Body of pancreas (tissue), 4 donors: ENCODE results near the gene DAPK2. TPM values are rescaled to one million over a fixed set of nuclear protein-coding genes. Genes with fewer than 3 reads are reported as not detected.
"Not testable (repeated sequence)": the region's sequence is repeated elsewhere in the genome, so short reads cannot be mapped to it uniquely, and the experiment has no call there.

Experiments
- ATAC-seq: fragments of 150-250 bp; one replicate; pipeline ENCODE4 v1.9.1; 2016
- DNase-seq, 4 donors: peaks; one replicate each; pipeline ENCODE4 v3.0.0-alpha.2; 2019
- H3K27ac ChIP-seq, 4 donors: fragments of 200-600 bp; sonication (generic); 1 replicate in 3 of 4; 2 replicates in 1 of 4; pipeline versions ENCODE4 v1.5.1 to v1.6.1; 2016 to 2019; ENCODE audit warnings: mild to moderate bottlenecking in 1 of 4, mixed read lengths in 1 of 4, moderate library complexity in 1 of 4
- H3K27me3 ChIP-seq, 2 donors: fragments of 200-600 bp; sonication (generic); one replicate each; pipeline ENCODE4 v1.6.0; 2016; ENCODE audit warnings: mild to moderate bottlenecking in 1 of 2
- H3K36me3 ChIP-seq, 2 donors: fragments of 200-600 bp; sonication (generic); replicated peaks in 1 of 2; 2 replicates each; pipeline ENCODE4 v1.5.1; 2016; ENCODE audit warnings: low read depth in 2 of 2; ENCODE audit not compliant: insufficient read depth in 1 of 2
- H3K4me1 ChIP-seq: fragments of 200-600 bp; sonication (generic); one replicate; pipeline ENCODE4 v1.6.0; 2016
- H3K4me3 ChIP-seq, 2 donors: fragments of 200-600 bp; sonication (generic); 1 replicate in 1 of 2; 2 replicates in 1 of 2; pipeline ENCODE4 v1.5.1; 2016 to 2019
- H3K9me3 ChIP-seq, 3 donors: fragments of 200-600 bp; sonication (generic); 1 replicate in 2 of 3; 2 replicates in 1 of 3; pipeline ENCODE4 v1.5.1; 2016
- CTCF ChIP-seq, 7 experiments: fragments of 450-650 bp in 4 of 7; fragments of 200-600 bp in 3 of 7; sonication (generic) in 3 of 7; IDR thresholded peaks; one replicate each; pipeline ENCODE4 v1.5.1; 2016 to 2019; ENCODE audit warnings: antibody characterized with exemption in 7 of 7
- POLR2A ChIP-seq, 3 donors: fragments of 450-650 bp; IDR thresholded peaks; one replicate each; pipeline ENCODE4 v1.6.1; 2016; ENCODE audit warnings: antibody characterized with exemption in 3 of 3, mild to moderate bottlenecking in 2 of 3
- WGBS, 2 donors: methylation state at CpG; one replicate each; pipeline ENCODE4 v1.1.5; 2017; 5-methylcytosine and 5-hydroxymethylcytosine counted together
- intact Hi-C: fragments of 100-400 bp; cut with DNase I; formaldehyde crosslinking; loops from one replicate; pipeline ENCODE4 v1.15.1; 2023
- total RNA-seq, 2 donors: library from RNA; depleted of rRNA; stranded (reverse); fragments of >200 nt; gene quantifications; one replicate each; pipeline ENCODE4 v1.1.0, GENCODE V29; 2016

DAPK2 gene
- total RNA-seq, 2 donors from 2014 or later, result 2.9 to 5.9 TPM

- Histone ChIP-seq H3K4me3 (no peak overlapping the region), H3K4me1 (peaks cover 54% of the 10 kb centered on the region), H3K9me3 (no peaks in the 10 kb centered on the region), H3K27me3 (no peaks in the 10 kb centered on the region), H3K36me3 (peaks cover 0 to 11% of the 10 kb centered on the region in 2 donors), H3K27ac (peak overlapping the region in 2 of 4 donors; percentile 87 to 95)
- intact Hi-C loops, result loop anchor here (10.0 kb wide), 1 partner anchor 63 kb away; the partner anchor contains the start of gene SNX22
- no peak for ATAC-seq
- TF ChIP-seq CTCF (IDR thresholded peaks at IDR 0.05), result peak in 4 of 7 experiments; percentile 3 to 36 (median 28)
- TF ChIP-seq POLR2A (IDR thresholded peaks at IDR 0.05), result no peak
- DNase-seq, result no peak
Measured at GRCh38 chr15:64092075-64092820, 46.0 kb upstream of the DAPK2 start.

- ATAC-seq (no peak), DNase-seq (peak in 1 of 4 donors; percentile 45)
- intact Hi-C loops, result loop anchor here (10.0 kb wide), 1 partner anchor 64 kb away; the partner anchor contains the start of gene SNX22
- peak overlapping the region in 1 of 4 donors; percentile 54 for H3K27ac ChIP-seq
- WGBS, 2 donors, result 84 to 95% methylated on average over 3 of the region's 3 CpGs
- H3K4me3 ChIP-seq, result no peak overlapping the region
- H3K27me3 ChIP-seq, result no peaks in the 10 kb centered on the region
- H3K4me1 ChIP-seq, result peaks cover 47% of the 10 kb centered on the region
- peaks cover 0 to 11% of the 10 kb centered on the region in 2 donors for H3K36me3 ChIP-seq
- TF ChIP-seq POLR2A (IDR thresholded peaks at IDR 0.05) (no peak), CTCF (IDR thresholded peaks at IDR 0.05) (no peak)
- no peaks in the 10 kb centered on the region for H3K9me3 ChIP-seq
Measured at GRCh38 chr15:64090527-64090926, 44.2 kb upstream of the DAPK2 start.

- TF ChIP-seq POLR2A (IDR thresholded peaks at IDR 0.05) (no peak), CTCF (IDR thresholded peaks at IDR 0.05) (no peak)
- intact Hi-C loops, result loop anchor here (10.0 kb wide), 1 partner anchor 65 kb away; the partner anchor contains the start of gene SNX22
- H3K4me1 ChIP-seq, result peaks cover 39% of the 10 kb centered on the region
- H3K36me3 ChIP-seq, result peaks cover 0 to 13% of the 10 kb centered on the region in 2 donors
- no peaks in the 10 kb centered on the region for H3K27me3 ChIP-seq
- ATAC-seq (no peak), DNase-seq (peak in 1 of 4 donors; percentile 33)
- WGBS, 2 donors, result 90 to 95% methylated on average over 12 of the region's 12 CpGs
- H3K9me3 ChIP-seq, result no peaks in the 10 kb centered on the region
- H3K27ac ChIP-seq, result peak overlapping the region in 1 of 4 donors; percentile 54
- no peak overlapping the region for H3K4me3 ChIP-seq
Measured at GRCh38 chr15:64089543-64090280, 43.4 kb upstream of the DAPK2 start.

GRCh38 chr15:64082757-64083156, 36.5 kb upstream of the DAPK2 start:
- DNase-seq, result no peak
- no peak for ATAC-seq
- WGBS, 2 donors, result 64% methylated on average over 3 of the region's 3 CpGs
- Histone ChIP-seq H3K4me3 (no peak overlapping the region), H3K4me1 (peaks cover 4% of the 10 kb centered on the region), H3K27ac (no peak overlapping the region), H3K9me3 (no peaks in the 10 kb centered on the region), H3K36me3 (peaks cover 0 to 7% of the 10 kb centered on the region in 2 donors), H3K27me3 (no peaks in the 10 kb centered on the region)
- intact Hi-C loops, result no loop called here
- TF ChIP-seq POLR2A (IDR thresholded peaks at IDR 0.05), result no peak
- no peak for TF ChIP-seq CTCF (IDR thresholded peaks at IDR 0.05)

- H3K4me3 ChIP-seq, DNase-seq, ATAC-seq, intact Hi-C loops, H3K36me3 ChIP-seq, H3K27me3 ChIP-seq, H3K9me3 ChIP-seq: not testable (repeated sequence)
- Histone ChIP-seq H3K4me1 (peaks cover 68% of the 10 kb centered on the region), H3K27ac (peak overlapping the region; percentile 62 to 92 (median 83))
- WGBS, 2 donors, result 90 to 98% methylated on average over 2 of the region's 2 CpGs
Measured at GRCh38 chr15:64073496-64073895, 27.2 kb upstream of the DAPK2 start.
